MM.1S (cell line): ENCODE results near the gene CEMIP2.

ENCODE experiments used
- DNase-seq: peaks from one replicate; pipeline ENCODE4 v3.0.0-alpha.2; 2015
- H2AFZ ChIP-seq: fragments of 300-600 bp; sonication (generic); 2 replicates; pipeline ENCODE4 v1.6.0; 2016; ENCODE audit warnings: antibody characterized with exemption, low read length
- H3F3A ChIP-seq: fragments of 300-600 bp; sonication (generic); 2 replicates; pipeline ENCODE4 v1.6.1; 2016; ENCODE audit warnings: mild to moderate bottlenecking, antibody characterized with exemption, low read length, moderate library complexity, mixed read lengths; ENCODE audit not compliant: insufficient read depth
- H3K27ac ChIP-seq: fragments of 300-600 bp; sonication (generic); 2 replicates; pipeline ENCODE4 v1.5.1; 2016; ENCODE audit warnings: mild to moderate bottlenecking, low read length
- H3K27me3 ChIP-seq: fragments of 300-600 bp; sonication (generic); replicated peaks from 2 replicates; pipeline ENCODE4 v1.6.0; 2016; ENCODE audit warnings: low read length; ENCODE audit not compliant: insufficient read depth
- H3K36me3 ChIP-seq: fragments of 300-600 bp; sonication (generic); replicated peaks from 2 replicates; pipeline ENCODE4 v1.6.1; 2016; ENCODE audit warnings: mild to moderate bottlenecking, low read length, mixed read lengths; ENCODE audit not compliant: insufficient read depth
- H3K4me1 ChIP-seq: fragments of 300-600 bp; sonication (generic); 2 replicates; pipeline ENCODE4 v1.6.1; 2016; ENCODE audit warnings: low read length, mixed read lengths
- H3K4me2 ChIP-seq: fragments of 300-600 bp; sonication (generic); 2 replicates; pipeline ENCODE4 v1.6.0; 2016; ENCODE audit warnings: low read depth, low read length
- H3K4me3 ChIP-seq: fragments of 300-600 bp; sonication (generic); 2 replicates; pipeline ENCODE4 v1.5.1; 2016; ENCODE audit warnings: low read length, mixed read lengths
- H3K79me2 ChIP-seq: fragments of 300-600 bp; sonication (generic); 2 replicates; pipeline ENCODE4 v1.6.1; 2016; ENCODE audit warnings: mixed run types, low read length, mixed read lengths
- H3K9ac ChIP-seq: fragments of 300-600 bp; sonication (generic); 2 replicates; pipeline ENCODE4 v1.6.1; 2016; ENCODE audit warnings: low read length, mixed read lengths
- H3K9me2 ChIP-seq: fragments of 300-600 bp; sonication (generic); replicated peaks from 2 replicates; pipeline ENCODE4 v1.6.1; 2016; ENCODE audit warnings: mild to moderate bottlenecking, low read length, mixed read lengths; ENCODE audit not compliant: insufficient read depth
- H3K9me3 ChIP-seq: fragments of 300-600 bp; sonication (generic); replicated peaks from 2 replicates; pipeline ENCODE4 v1.6.1; 2016; ENCODE audit warnings: mild to moderate bottlenecking, low read length, mixed read lengths; ENCODE audit not compliant: insufficient read depth
- H4K20me1 ChIP-seq: fragments of 300-600 bp; sonication (generic); 2 replicates; pipeline ENCODE4 v1.6.1; 2016; ENCODE audit warnings: mild to moderate bottlenecking, low read length, moderate library complexity, mixed read lengths; ENCODE audit not compliant: insufficient read depth
- EZH2 ChIP-seq: fragments of 300-600 bp; sonication (generic); optimal IDR thresholded peaks from 2 replicates; pipeline ENCODE3; 2017; ENCODE audit warnings: low read depth, mild to moderate bottlenecking, antibody characterized with exemption, low read length, mixed read lengths
- EZH2phosphoT487 ChIP-seq: fragments of 300-600 bp; sonication (generic); IDR thresholded peaks from 2 replicates; pipeline ENCODE4 v1.6.1; 2018; ENCODE audit warnings: antibody characterized with exemption, low read length
- TF ChIP-seq, protein P1 (sequence below): fragments of 300-600 bp; sonication (generic); IDR thresholded peaks from 2 replicates; pipeline ENCODE4 v1.5.1; 2016; ENCODE audit warnings: antibody characterized with exemption, low read length, mixed read lengths

The CEMIP2 gene

DNA sequence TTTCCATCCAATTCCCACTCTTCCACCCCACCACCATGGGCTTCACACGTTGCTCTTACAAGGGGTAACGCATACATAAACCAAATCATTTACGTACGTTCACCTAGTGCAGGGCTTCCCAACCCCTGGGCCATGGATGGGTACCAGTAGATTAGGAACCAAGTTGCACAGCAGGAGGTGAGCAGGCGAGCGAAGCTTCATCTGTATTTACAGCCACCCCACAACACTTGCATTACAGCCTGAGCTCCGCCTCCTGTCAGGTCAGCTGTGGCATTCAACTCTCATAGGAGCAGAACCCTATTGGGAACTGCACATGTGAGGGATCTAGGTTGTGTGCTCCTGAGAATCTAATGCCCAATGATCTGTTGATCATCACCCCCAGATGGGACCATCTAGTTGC lies 82.3 kb downstream of the CEMIP2 start:
- no peaks in the 10 kb centered on the region for H3K79me2 ChIP-seq
- no peak overlapping the region for H2AFZ ChIP-seq
- no peaks in the 10 kb centered on the region for H3F3A ChIP-seq
- H3K27me3 ChIP-seq: no peaks in the 10 kb centered on the region
- no peaks in the 10 kb centered on the region for H4K20me1 ChIP-seq
- H3K4me1 ChIP-seq: peaks cover 10% of the 10 kb centered on the region
- H3K4me2 ChIP-seq: no peak overlapping the region
- H3K36me3 ChIP-seq: no peaks in the 10 kb centered on the region
- no peak for DNase-seq
- H3K27ac ChIP-seq: no peak overlapping the region
- H3K9ac ChIP-seq: no peak overlapping the region
- no peaks in the 10 kb centered on the region for H3K9me2 ChIP-seq
- H3K4me3 ChIP-seq: no peak overlapping the region
- TF ChIP-seq EZH2 (no peak), EZH2phosphoT487 (no peak)
- no peaks in the 10 kb centered on the region for H3K9me3 ChIP-seq

DNA sequence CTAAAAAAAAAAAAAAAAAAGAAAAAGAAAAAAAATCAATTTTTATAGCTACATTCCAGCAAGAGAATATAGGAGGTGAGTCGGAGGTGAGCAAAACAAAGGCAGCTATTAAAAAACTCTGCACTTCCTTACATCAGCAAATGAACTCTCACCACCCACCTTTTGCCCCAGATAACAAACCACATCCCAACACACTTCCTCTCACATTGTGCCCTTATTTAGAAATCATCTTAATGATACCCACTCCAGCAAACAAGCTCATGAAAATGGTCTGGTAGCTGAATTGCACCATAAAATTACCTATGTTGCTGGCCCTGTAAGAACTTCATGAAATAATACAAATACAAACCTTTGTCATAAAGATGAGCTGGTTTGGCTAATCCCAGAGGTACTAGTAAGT lies 82.9 kb downstream of the CEMIP2 start:
- DNase-seq: peak; percentile 40
- Histone ChIP-seq H3K9ac (no peak overlapping the region), H3K27me3 (no peaks in the 10 kb centered on the region), H3K4me1 (peaks cover 10% of the 10 kb centered on the region), H3K4me2 (peak overlapping the region; percentile 16; the same call in 1 of the 2 replicates), H2AFZ (no peak overlapping the region), H3K79me2 (no peaks in the 10 kb centered on the region), H3K36me3 (no peaks in the 10 kb centered on the region), H3K9me2 (no peaks in the 10 kb centered on the region), H3K4me3 (no peak overlapping the region), H4K20me1 (no peaks in the 10 kb centered on the region), H3F3A (no peaks in the 10 kb centered on the region), H3K27ac (no peak overlapping the region), H3K9me3 (no peaks in the 10 kb centered on the region)
- TF ChIP-seq, protein P1, sequence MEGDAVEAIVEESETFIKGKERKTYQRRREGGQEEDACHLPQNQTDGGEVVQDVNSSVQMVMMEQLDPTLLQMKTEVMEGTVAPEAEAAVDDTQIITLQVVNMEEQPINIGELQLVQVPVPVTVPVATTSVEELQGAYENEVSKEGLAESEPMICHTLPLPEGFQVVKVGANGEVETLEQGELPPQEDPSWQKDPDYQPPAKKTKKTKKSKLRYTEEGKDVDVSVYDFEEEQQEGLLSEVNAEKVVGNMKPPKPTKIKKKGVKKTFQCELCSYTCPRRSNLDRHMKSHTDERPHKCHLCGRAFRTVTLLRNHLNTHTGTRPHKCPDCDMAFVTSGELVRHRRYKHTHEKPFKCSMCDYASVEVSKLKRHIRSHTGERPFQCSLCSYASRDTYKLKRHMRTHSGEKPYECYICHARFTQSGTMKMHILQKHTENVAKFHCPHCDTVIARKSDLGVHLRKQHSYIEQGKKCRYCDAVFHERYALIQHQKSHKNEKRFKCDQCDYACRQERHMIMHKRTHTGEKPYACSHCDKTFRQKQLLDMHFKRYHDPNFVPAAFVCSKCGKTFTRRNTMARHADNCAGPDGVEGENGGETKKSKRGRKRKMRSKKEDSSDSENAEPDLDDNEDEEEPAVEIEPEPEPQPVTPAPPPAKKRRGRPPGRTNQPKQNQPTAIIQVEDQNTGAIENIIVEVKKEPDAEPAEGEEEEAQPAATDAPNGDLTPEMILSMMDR: no peak
- no peak for TF ChIP-seq EZH2phosphoT487
- TF ChIP-seq EZH2: no peak

DNA sequence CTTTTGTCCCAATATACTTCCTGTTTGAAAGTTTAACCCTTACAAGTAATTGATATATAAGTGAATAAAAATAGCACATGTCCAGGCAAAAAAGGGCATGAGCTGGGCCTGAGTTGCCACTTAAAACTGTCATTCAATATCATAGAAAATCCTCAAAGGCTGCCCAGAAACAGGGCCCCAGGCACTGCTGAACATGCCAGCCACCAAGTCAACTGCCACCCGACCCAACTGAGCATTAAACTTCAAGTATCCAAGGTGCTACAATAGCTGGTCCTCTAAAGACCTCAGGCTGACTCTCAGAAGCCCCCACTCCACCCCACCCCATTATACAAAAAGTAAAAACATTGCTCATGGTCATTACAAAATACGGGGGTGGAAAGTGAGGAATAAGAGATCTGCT lies 83.7 kb downstream of the CEMIP2 start:
- Histone ChIP-seq H3K79me2 (no peaks in the 10 kb centered on the region), H3K36me3 (no peaks in the 10 kb centered on the region), H3K9me3 (no peaks in the 10 kb centered on the region), H3K9me2 (no peaks in the 10 kb centered on the region), H3K4me1 (peaks cover 10% of the 10 kb centered on the region), H3K9ac (no peak overlapping the region), H3K4me2 (no peak overlapping the region), H2AFZ (no peak overlapping the region), H3F3A (no peaks in the 10 kb centered on the region), H3K27ac (no peak overlapping the region), H3K4me3 (no peak overlapping the region), H3K27me3 (no peaks in the 10 kb centered on the region), H4K20me1 (no peaks in the 10 kb centered on the region)
- TF ChIP-seq, protein P1: no peak
- no peak for TF ChIP-seq EZH2phosphoT487
- no peak for TF ChIP-seq EZH2
- DNase-seq: no peak

DNA sequence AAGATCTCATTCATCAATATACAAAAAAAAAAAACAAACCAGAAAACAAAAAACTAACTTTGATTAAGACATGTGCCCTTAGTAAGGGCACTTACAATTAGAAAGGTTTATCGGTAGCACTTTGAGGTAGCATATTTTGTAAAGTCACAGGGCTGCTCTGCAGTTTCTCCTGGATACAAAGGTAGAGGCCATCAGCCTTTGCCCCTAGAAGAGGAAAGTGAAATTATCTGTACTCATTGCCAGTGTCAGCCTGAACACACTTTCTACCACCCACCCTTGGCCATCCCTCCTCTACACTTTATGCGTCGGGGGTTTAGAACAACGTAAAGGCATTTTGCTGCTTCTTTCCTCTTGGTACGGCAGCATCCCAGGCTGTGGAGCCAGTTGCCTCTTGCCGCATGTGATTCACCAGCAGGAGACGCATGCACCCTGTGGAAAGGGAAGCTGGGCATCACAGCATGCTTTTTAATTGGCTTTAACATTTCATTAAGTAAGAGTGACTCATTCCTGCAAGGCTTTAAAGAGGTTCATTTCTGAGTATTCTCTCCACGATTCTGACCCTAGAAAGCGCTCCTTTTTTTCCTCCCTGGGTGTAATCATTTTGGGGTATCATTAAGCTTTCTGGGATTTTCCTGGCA lies 84.6 kb downstream of the CEMIP2 start:
- Histone ChIP-seq H3K27ac (no peak overlapping the region), H3K4me2 (no peak overlapping the region), H4K20me1 (no peaks in the 10 kb centered on the region), H2AFZ (no peak overlapping the region), H3K4me1 (peaks cover 10% of the 10 kb centered on the region), H3K79me2 (no peaks in the 10 kb centered on the region), H3K9me3 (no peaks in the 10 kb centered on the region), H3K4me3 (no peak overlapping the region), H3K9ac (no peak overlapping the region), H3K36me3 (no peaks in the 10 kb centered on the region), H3K27me3 (no peaks in the 10 kb centered on the region), H3K9me2 (no peaks in the 10 kb centered on the region), H3F3A (no peaks in the 10 kb centered on the region)
- no peak for DNase-seq
- TF ChIP-seq EZH2: no peak
- no peak for TF ChIP-seq EZH2phosphoT487
- TF ChIP-seq, protein P1: no peak
